ENCODE data around the gene SEC14L6. TPM values are rescaled to one million over a fixed set of nuclear protein-coding genes. Genes with fewer than 3 reads are reported as not detected.

Gene SEC14L6
- total RNA-seq, 1 experiment from 2014 or later = 1.1 TPM

DNA sequence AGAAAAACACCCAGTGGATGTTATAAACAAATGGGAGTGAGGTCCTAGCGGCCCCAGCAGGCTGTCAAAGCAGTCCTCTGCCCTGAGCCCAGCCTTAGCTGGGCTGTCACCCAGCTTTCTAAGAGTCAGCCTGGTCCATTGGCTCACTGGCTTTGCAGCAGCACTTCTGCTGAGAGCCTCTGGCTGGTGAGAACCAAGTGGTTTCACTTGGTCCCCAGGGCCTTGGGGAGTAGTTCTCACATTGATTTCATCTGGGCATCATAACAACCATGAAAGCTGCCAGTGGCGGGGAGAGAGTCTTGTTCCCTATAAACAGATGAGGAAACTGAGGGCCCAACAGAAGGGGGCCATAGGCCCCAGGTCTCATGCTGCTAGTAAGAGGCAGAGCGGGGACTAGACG lies 11.4 kb downstream of the SEC14L6 start:
- Histone ChIP-seq H4K5ac (ENCODE audit: insufficient read length, low read depth, low read length) (no peak overlapping the region), H2BK120ac (ENCODE audit: low read depth, low read length, poor library complexity, severe bottlenecking) (no peak overlapping the region), H3K4ac (ENCODE audit: low read depth, low read length) (no peak overlapping the region), H3K14ac (ENCODE audit: insufficient read depth, low read length) (no peak overlapping the region), H2AFZ (ENCODE audit: low read length) (no peak overlapping the region), H2BK12ac (ENCODE audit: insufficient read length, low read depth, low read length) (no peak overlapping the region), H3K9ac (ENCODE audit: extremely low read depth, insufficient read length, low read length) (no peak overlapping the region), H3K79me1 (ENCODE audit: insufficient read depth, low read depth, low read length, poor library complexity, severe bottlenecking) (no peaks in the 10 kb centered on the region), H3K56ac (ENCODE audit: insufficient read length, low read depth, low read length) (no peak overlapping the region), H3K27me3 (ENCODE audit: insufficient read depth, low read length) (no peaks in the 10 kb centered on the region), H3K23ac (ENCODE audit: insufficient read length, low read depth, low read length) (no peak overlapping the region), H2BK20ac (ENCODE audit: low read depth, low read length, poor library complexity, severe bottlenecking) (no peak overlapping the region), H3K9me3 (ENCODE audit: control insufficient read depth, low read depth, low read length) (no peaks in the 10 kb centered on the region), H2AK5ac (ENCODE audit: insufficient read length, low read length) (no peak overlapping the region), H2BK5ac (ENCODE audit: insufficient read length, low read length) (no peak overlapping the region), H4K91ac (ENCODE audit: insufficient read length, low read depth, low read length) (no peak overlapping the region), H3K23me2 (ENCODE audit: insufficient read length, low read depth, low read length, poor library complexity, severe bottlenecking) (no peaks in the 10 kb centered on the region), H3K79me2 (ENCODE audit: insufficient read depth, low read length) (no peaks in the 10 kb centered on the region), H2BK15ac (ENCODE audit: low read depth, low read length) (no peak overlapping the region), H3K4me1 (ENCODE audit: insufficient read depth, low read length) (no peaks in the 10 kb centered on the region), H3K18ac (ENCODE audit: insufficient read length, low read depth, low read length) (no peak overlapping the region), H4K20me1 (ENCODE audit: control insufficient read depth, insufficient read depth, insufficient read length) (no peaks in the 10 kb centered on the region), H4K8ac (replicated peaks; ENCODE audit: insufficient read length, low read depth, low read length) (no peak overlapping the region), H3K4me2 (ENCODE audit: insufficient read depth, insufficient read length, low read length) (no peak overlapping the region), H3T11ph (ENCODE audit: low read length) (no peak overlapping the region), H3K27ac (ENCODE audit: insufficient read length, low read depth, low read length) (no peak overlapping the region)
- peaks cover 9 to 17% of the 10 kb centered on the region in 2 experiments for H3K4me1 Mint-ChIP-seq
- no peak for DNase-seq
- H3K27me3 Mint-ChIP-seq (ENCODE audit: low read depth) = no peaks in the 10 kb centered on the region; the same call in none of the 2 replicates
- no peak overlapping the region for H3K27ac Mint-ChIP-seq
- no peaks in the 10 kb centered on the region for H3K36me3 Mint-ChIP-seq (ENCODE audit: insufficient read depth in 1 of 3, low read depth in 3 of 3)
- no peak overlapping the region for H3K4me3 Mint-ChIP-seq
- no CpG with 5 or more reads among the region's 4 CpGs for WGBS (ENCODE audit: extremely low coverage, insufficient read length, low lambda C conversion rate)
- H3K9me3 Mint-ChIP-seq = no peaks in the 10 kb centered on the region
- TF ChIP-seq, protein P1, sequence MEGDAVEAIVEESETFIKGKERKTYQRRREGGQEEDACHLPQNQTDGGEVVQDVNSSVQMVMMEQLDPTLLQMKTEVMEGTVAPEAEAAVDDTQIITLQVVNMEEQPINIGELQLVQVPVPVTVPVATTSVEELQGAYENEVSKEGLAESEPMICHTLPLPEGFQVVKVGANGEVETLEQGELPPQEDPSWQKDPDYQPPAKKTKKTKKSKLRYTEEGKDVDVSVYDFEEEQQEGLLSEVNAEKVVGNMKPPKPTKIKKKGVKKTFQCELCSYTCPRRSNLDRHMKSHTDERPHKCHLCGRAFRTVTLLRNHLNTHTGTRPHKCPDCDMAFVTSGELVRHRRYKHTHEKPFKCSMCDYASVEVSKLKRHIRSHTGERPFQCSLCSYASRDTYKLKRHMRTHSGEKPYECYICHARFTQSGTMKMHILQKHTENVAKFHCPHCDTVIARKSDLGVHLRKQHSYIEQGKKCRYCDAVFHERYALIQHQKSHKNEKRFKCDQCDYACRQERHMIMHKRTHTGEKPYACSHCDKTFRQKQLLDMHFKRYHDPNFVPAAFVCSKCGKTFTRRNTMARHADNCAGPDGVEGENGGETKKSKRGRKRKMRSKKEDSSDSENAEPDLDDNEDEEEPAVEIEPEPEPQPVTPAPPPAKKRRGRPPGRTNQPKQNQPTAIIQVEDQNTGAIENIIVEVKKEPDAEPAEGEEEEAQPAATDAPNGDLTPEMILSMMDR (conservative IDR thresholded peaks at IDR 0.05) = no peak
